ENCODE data around the gene EXOC4. TPM values are rescaled to one million over a fixed set of nuclear protein-coding genes. Genes with fewer than 3 reads are reported as not detected.

Gene EXOC4
- total RNA-seq, 1 donor from 2014 or later, result 51.6 TPM

GRCh38 chr7:133683182-133683454 lies 430.2 kb downstream of the EXOC4 start:
- H3K27me3 ChIP-seq (ENCODE audit: control insufficient read depth, insufficient read depth, low read length), result no peaks in the 10 kb centered on the region
- no peak overlapping the region for H3K4me3 ChIP-seq (ENCODE audit: low read depth, low read length)
- DNase-seq (ENCODE audit: low read depth), result no peak
- no peaks in the 10 kb centered on the region for H3K36me3 ChIP-seq (ENCODE audit: control insufficient read depth, insufficient read depth, low read length)
- TF ChIP-seq CTCF (IDR thresholded peaks at IDR 0.05; ENCODE audit: insufficient read depth, low read length, poor library complexity, severe bottlenecking), result no peak

- Histone ChIP-seq H3K36me3 (ENCODE audit: control insufficient read depth, insufficient read depth, low read length) (no peaks in the 10 kb centered on the region), H3K4me3 (ENCODE audit: low read depth, low read length) (no peak overlapping the region), H3K27me3 (ENCODE audit: control insufficient read depth, insufficient read depth, low read length) (no peaks in the 10 kb centered on the region)
- no peak for DNase-seq (ENCODE audit: low read depth)
- no peak for TF ChIP-seq CTCF (IDR thresholded peaks at IDR 0.05; ENCODE audit: insufficient read depth, low read length, poor library complexity, severe bottlenecking)
Measured at GRCh38 chr7:133688483-133689239, 435.8 kb downstream of the EXOC4 start.

- Histone ChIP-seq H3K27me3 (ENCODE audit: control insufficient read depth, insufficient read depth, low read length) (no peaks in the 10 kb centered on the region), H3K36me3 (ENCODE audit: control insufficient read depth, insufficient read depth, low read length) (no peaks in the 10 kb centered on the region), H3K4me3 (ENCODE audit: low read depth, low read length) (no peak overlapping the region)
- no peak for DNase-seq (ENCODE audit: low read depth)
- no peak for TF ChIP-seq CTCF (IDR thresholded peaks at IDR 0.05; ENCODE audit: insufficient read depth, low read length, poor library complexity, severe bottlenecking)
Measured at GRCh38 chr7:133690740-133691139, 437.9 kb downstream of the EXOC4 start.

- no peaks in the 10 kb centered on the region for H3K27me3 ChIP-seq (ENCODE audit: control insufficient read depth, insufficient read depth, low read length)
- no peaks in the 10 kb centered on the region for H3K36me3 ChIP-seq (ENCODE audit: control insufficient read depth, insufficient read depth, low read length)
- DNase-seq (ENCODE audit: low read depth), result no peak
- no peak overlapping the region for H3K4me3 ChIP-seq (ENCODE audit: low read depth, low read length)
- no peak for TF ChIP-seq CTCF (IDR thresholded peaks at IDR 0.05; ENCODE audit: insufficient read depth, low read length, poor library complexity, severe bottlenecking)
Measured at GRCh38 chr7:133691727-133692610, 439.1 kb downstream of the EXOC4 start.

GRCh38 chr7:133693281-133693680 lies 440.4 kb downstream of the EXOC4 start:
- TF ChIP-seq CTCF (IDR thresholded peaks at IDR 0.05; ENCODE audit: insufficient read depth, low read length, poor library complexity, severe bottlenecking), result no peak

More at GRCh38 chr7:133693281-133693680, 440.4 kb downstream of the EXOC4 start:
- Histone ChIP-seq H3K36me3 (ENCODE audit: control insufficient read depth, insufficient read depth, low read length) (no peaks in the 10 kb centered on the region), H3K4me3 (ENCODE audit: low read depth, low read length) (no peak overlapping the region), H3K27me3 (ENCODE audit: control insufficient read depth, insufficient read depth, low read length) (no peaks in the 10 kb centered on the region)
- no peak for DNase-seq (ENCODE audit: low read depth)
